OCI-LY3 (cell line): Measurements from ENCODE around the gene CCT8.

ENCODE experiments used
- CTCF ChIP-seq: fragments of 200-600, 300-600 bp; sonication (generic); IDR thresholded peaks from 2 replicates; pipeline ENCODE4 v1.5.1; 2014; ENCODE audit warnings: antibody characterized with exemption, low read length, low read depth
- EZH2phosphoT487 ChIP-seq: fragments of 200-600 bp; shearing (Covaris generic); IDR thresholded peaks from 2 replicates; pipeline ENCODE4 v1.6.1; 2018; ENCODE audit warnings: antibody characterized with exemption, mixed run types, low read depth

- TF ChIP-seq CTCF (no peak), EZH2phosphoT487 (no peak)
Measured at GRCh38 chr21:29104239-29104708, 30.8 kb upstream of the CCT8 start.
